HCT116 (cell line): ENCODE data around the gene PIEZO2. TPM values are rescaled to one million over a fixed set of nuclear protein-coding genes. Genes with fewer than 3 reads are reported as not detected.

ENCODE experiments used
- ATAC-seq: fragments of 200-7000 bp; cut with Tn5 transposase; 2 replicates; pipeline ENCODE4 v1.9.1; 2020; ENCODE audit warnings: mild to moderate bottlenecking, moderate library complexity
- BruUV-seq: library from RNA; stranded (reverse); fragments of 400-500 nt; replicated peaks from 2 replicates; lab custom pipeline; 2021; lab: Mats Ljungman, UMichigan
- CTCF ChIA-PET: fragments of 300-600 bp; sonication (Branson Sonifier 250); formaldehyde crosslinking; loops from one replicate; lab custom pipeline; 2021; ENCODE audit warnings: antibody characterized with exemption; lab: Charles Lee
- POLR2A ChIA-PET: fragments of 300-600, 350-600 bp; sonication (Branson Sonifier 250); formaldehyde crosslinking; loops from one replicate; lab custom pipeline; 2021; ENCODE audit warnings: antibody characterized with exemption; lab: Charles Lee
- RAD21 ChIA-PET, 2 experiments: fragments of 300-600 bp; sonication (Branson Sonifier 250); formaldehyde crosslinking; loops; one replicate each; lab custom pipeline; 2023; ENCODE audit warnings: low total read pairs in 2 of 2; ENCODE audit not compliant: uncharacterized antibody in 2 of 2, unreplicated experiment in 2 of 2, low non-redundant PET in 1 of 2; lab: Charles Lee
- DNase-seq: peaks from one replicate; pipeline ENCODE4 v3.0.0-alpha.2; 2010; ENCODE audit warnings: low read depth, low spot score
- H2AFZ ChIP-seq: fragments of 200-600 bp; shearing (Covaris generic), sonication (generic); 2 replicates; pipeline ENCODE4 v1.6.1; 2017; ENCODE audit warnings: low read depth, mixed run types, mixed read lengths, antibody characterized with exemption, low read length; ENCODE audit not compliant: poor library complexity, severe bottlenecking
- H3K27ac ChIP-seq: 2 replicates; pipeline ENCODE4 v1.5.1; 2012; ENCODE audit warnings: low read depth, low read length
- H3K27me3 ChIP-seq: fragments of 200-600 bp; sonication (generic); 2 replicates; pipeline ENCODE4 v1.6.1; 2016; ENCODE audit warnings: mixed run types, low read length, mixed read lengths; ENCODE audit not compliant: insufficient read depth
- H3K36me3 ChIP-seq, 2 experiments: fragments of 200-500 bp in 1 of 2; fragments of 200-600 bp in 1 of 2; sonication (Bioruptor generic) in 1 of 2; sonication (generic) in 1 of 2; 2 replicates each; pipeline versions ENCODE4 v1.5.1 to v1.6.1; 2014 to 2016; ENCODE audit warnings: low read length in 2 of 2, inconsistent platforms in 1 of 2, mixed read lengths in 1 of 2, mixed run types in 1 of 2; ENCODE audit not compliant: insufficient read depth in 2 of 2, control insufficient read depth in 1 of 2
- H3K4me1 ChIP-seq, 2 experiments: fragments of 200-600 bp in 1 of 2; sonication (generic) in 1 of 2; 2 replicates each; pipeline versions ENCODE4 v1.5.1 to v1.6.1; 2012 to 2017; ENCODE audit warnings: low read length in 2 of 2, inconsistent platforms in 1 of 2, mild to moderate bottlenecking in 1 of 2, mixed read lengths in 1 of 2, mixed run types in 1 of 2, moderate library complexity in 1 of 2; ENCODE audit not compliant: insufficient read depth in 2 of 2, control insufficient read depth in 1 of 2
- H3K4me2 ChIP-seq: fragments of 200-600 bp; sonication (generic); 2 replicates; pipeline ENCODE4 v1.6.1; 2017; ENCODE audit warnings: mixed run types, low read length, mixed read lengths
- H3K4me3 ChIP-seq, 2 experiments: fragments of 200-600 bp in 1 of 2; sonication (generic) in 1 of 2; replicated peaks in 1 of 2; 2 replicates each; pipeline ENCODE4 v1.5.1; 2011 to 2016; ENCODE audit warnings: low read length in 2 of 2, control low read depth in 1 of 2, low read depth in 1 of 2, mild to moderate bottlenecking in 1 of 2, mixed read lengths in 1 of 2, mixed run types in 1 of 2
- H3K79me2 ChIP-seq: fragments of 200-600 bp; sonication (generic); 2 replicates; pipeline ENCODE4 v1.6.1; 2017; ENCODE audit warnings: mild to moderate bottlenecking, mixed run types, low read length, moderate library complexity, mixed read lengths; ENCODE audit not compliant: insufficient read depth
- H3K9ac ChIP-seq: fragments of 200-600 bp; sonication (generic); 2 replicates; pipeline ENCODE4 v1.6.1; 2016; ENCODE audit warnings: low read length, mixed read lengths
- H3K9me2 ChIP-seq: fragments of 200-600 bp; sonication (generic), shearing (Covaris generic); 2 replicates; pipeline ENCODE4 v1.6.1; 2017; ENCODE audit warnings: mixed run types, mild to moderate bottlenecking, moderate library complexity; ENCODE audit not compliant: insufficient read depth
- H3K9me3 ChIP-seq, 2 experiments: fragments of 200-500 bp in 1 of 2; fragments of 200-600 bp in 1 of 2; sonication (Bioruptor generic) in 1 of 2; sonication (generic) in 1 of 2; 2 replicates each; pipeline ENCODE4 v1.6.1; 2014 to 2017; ENCODE audit warnings: low read length in 2 of 2, mixed read lengths in 2 of 2, inconsistent platforms in 1 of 2, low read depth in 1 of 2, mild to moderate bottlenecking in 1 of 2, mixed run types in 1 of 2, moderate library complexity in 1 of 2; ENCODE audit not compliant: control insufficient read depth in 1 of 2, insufficient read depth in 1 of 2
- H4K20me1 ChIP-seq: fragments of 200-600 bp; sonication (generic), shearing (Covaris generic); 2 replicates; pipeline ENCODE4 v1.6.1; 2017; ENCODE audit warnings: mixed run types, mild to moderate bottlenecking, moderate library complexity; ENCODE audit not compliant: insufficient read depth
- ATF3 ChIP-seq: IDR thresholded peaks from 2 replicates; pipeline ENCODE4 v1.6.1; 2012
- CBX3 ChIP-seq: IDR thresholded peaks from 2 replicates; pipeline ENCODE4 v1.6.1; 2012; ENCODE audit warnings: low read depth
- EGR1 ChIP-seq: IDR thresholded peaks from 2 replicates; pipeline ENCODE4 v1.6.1; 2012; ENCODE audit warnings: low read depth
- ELF1 ChIP-seq: IDR thresholded peaks from 2 replicates; pipeline ENCODE4 v1.6.1; 2012; ENCODE audit warnings: low read depth, borderline replicate concordance
- EZH2 ChIP-seq: fragments of 200-600 bp; sonication (generic); IDR thresholded peaks from 2 replicates; pipeline ENCODE4 v1.6.1; 2017; ENCODE audit warnings: antibody characterized with exemption, mixed run types
- POLR2AphosphoS5 ChIP-seq: IDR thresholded peaks from 2 replicates; pipeline ENCODE4 v1.6.1; 2011; ENCODE audit warnings: mild to moderate bottlenecking, low read depth, low read length, moderate library complexity
- SIN3A ChIP-seq: IDR thresholded peaks from 2 replicates; pipeline ENCODE4 v1.6.1; 2012; ENCODE audit warnings: low read depth
- YY1 ChIP-seq: IDR thresholded peaks from 2 replicates; pipeline ENCODE4 v1.6.1; 2011; ENCODE audit warnings: low read length, low read depth, moderate library complexity, mild to moderate bottlenecking; ENCODE audit not compliant: insufficient replicate concordance; ENCODE audit errors: extremely low read depth
- ZFX ChIP-seq: fragments of 450-650 bp; IDR thresholded peaks from 2 replicates; pipeline ENCODE4 v1.6.1; 2017
- ZNF274 ChIP-seq: fragments of 200-500 bp; sonication (Bioruptor generic); IDR thresholded peaks from 2 replicates; pipeline ENCODE4 v1.6.1; 2014; ENCODE audit warnings: mild to moderate bottlenecking, low read depth, low read length, inconsistent platforms
- intact Hi-C: fragments of 100-400 bp; cut with micrococcal nuclease; formaldehyde crosslinking; loops from 2 replicates; pipeline ENCODE4 v1.10.0; 2022
- total RNA-seq: library from RNA; stranded (reverse); gene quantifications from one replicate; pipeline ENCODE4 v1.2.1, GENCODE V29; 2021; ENCODE audit not compliant: unreplicated experiment

PIEZO2 gene
- total RNA-seq, 1 experiment from 2014 or later = 0.34 TPM

- intact Hi-C loops = no loop called here
- BruUV-seq = no TSS peak
- Histone ChIP-seq H3K4me3 (no peak overlapping the region), H3K4me2 (no peak overlapping the region), H3K4me1 (no peaks in the 10 kb centered on the region), H3K79me2 (no peaks in the 10 kb centered on the region), H3K27me3 (0 out of 2 replicates have a peak, but pooled peaks cover 8% of the 10 kb centered on the region), H3K9ac (no peak overlapping the region), H4K20me1 (no peaks in the 10 kb centered on the region), H3K27ac (no peak overlapping the region), H2AFZ (no peak overlapping the region), H3K9me3 (no peaks in the 10 kb centered on the region), H3K9me2 (no peaks in the 10 kb centered on the region), H3K36me3 (no peaks in the 10 kb centered on the region)
- CTCF ChIA-PET = no interaction called here
- RAD21 ChIA-PET = no interaction called here
- no peak for TF ChIP-seq YY1
- no peak for TF ChIP-seq POLR2AphosphoS5
- TF ChIP-seq ZFX = no peak
- no peak for TF ChIP-seq ZNF274
- no peak for TF ChIP-seq CBX3
- TF ChIP-seq EZH2 = no peak
- POLR2A ChIA-PET = no interaction called here
- ATAC-seq (no peak), DNase-seq (no peak)
Observed at GRCh38 chr18:11072632-11073031, 76.7 kb downstream of the PIEZO2 start.

GRCh38 chr18:11071300-11071699, 78.1 kb downstream of the PIEZO2 start:
- ChIA-PET RAD21 (no interaction called here), CTCF (no interaction called here), POLR2A (no interaction called here)
- intact Hi-C loops = no loop called here
- H3K79me2 ChIP-seq = no peaks in the 10 kb centered on the region
- no peak overlapping the region for H2AFZ ChIP-seq
- no peaks in the 10 kb centered on the region for H3K4me1 ChIP-seq
- 0 out of 2 replicates have a peak, but pooled peaks cover 8% of the 10 kb centered on the region for H3K27me3 ChIP-seq
- no peaks in the 10 kb centered on the region for H4K20me1 ChIP-seq
- ATAC-seq (no peak), DNase-seq (no peak)
- no peak overlapping the region for H3K9ac ChIP-seq
- no TSS peak for BruUV-seq
- H3K4me3 ChIP-seq = no peak overlapping the region
- no peak overlapping the region for H3K27ac ChIP-seq
- no peak overlapping the region for H3K4me2 ChIP-seq
- TF ChIP-seq CBX3 = no peak
- no peak for TF ChIP-seq POLR2AphosphoS5
- no peak for TF ChIP-seq SIN3A
- no peak for TF ChIP-seq EGR1
- no peak for TF ChIP-seq EZH2
- TF ChIP-seq ATF3 = no peak
- no peak for TF ChIP-seq ELF1
- H3K9me2 ChIP-seq = no peaks in the 10 kb centered on the region
- H3K9me3 ChIP-seq = no peaks in the 10 kb centered on the region
- H3K36me3 ChIP-seq = no peaks in the 10 kb centered on the region
